Peyer's patch (tissue), 4 donors: ENCODE measurements around the gene STPG3. TPM values are rescaled to one million over a fixed set of nuclear protein-coding genes. Genes with fewer than 3 reads are reported as not detected.
A peak's percentile ranks its signal among the peaks of the same experiment; 100 is the strongest.

ENCODE experiments used
- DNase-seq, 3 donors: peaks; one replicate each; pipeline ENCODE4 v3.0.0-alpha.2; 2017 to 2019
- H3K27ac ChIP-seq, 4 donors: fragments of 200-600 bp; sonication (generic); one replicate each; pipeline ENCODE4 v1.5.1; 2016 to 2019
- H3K27me3 ChIP-seq, 2 donors: fragments of 200-600 bp; sonication (generic); one replicate each; pipeline ENCODE4 v1.5.1; 2019
- H3K36me3 ChIP-seq, 3 donors: fragments of 200-600 bp; sonication (generic); one replicate each; pipeline ENCODE4 v1.5.1; 2016 to 2019
- H3K4me1 ChIP-seq, 4 donors: fragments of 200-600 bp; sonication (generic); one replicate each; pipeline ENCODE4 v1.5.1; 2016 to 2019
- H3K4me3 ChIP-seq, 4 donors: fragments of 200-600 bp; sonication (generic); 1 replicate in 3 of 4; 2 replicates in 1 of 4; pipeline ENCODE4 v1.5.1; 2016 to 2019; ENCODE audit warnings: mild to moderate bottlenecking in 1 of 4
- H3K9me3 ChIP-seq, 4 donors: fragments of 200-600 bp; sonication (generic); one replicate each; pipeline ENCODE4 v1.5.1; 2016 to 2019; ENCODE audit warnings: mild to moderate bottlenecking in 1 of 4
- POLR2A ChIP-seq, 2 donors: fragments of 450-650 bp; IDR thresholded peaks; one replicate each; pipeline ENCODE4 v1.5.1; 2017; ENCODE audit warnings: antibody characterized with exemption in 2 of 2, mild to moderate bottlenecking in 2 of 2, moderate library complexity in 2 of 2
- total RNA-seq, 4 donors: library from RNA; depleted of rRNA; stranded (reverse); fragments of >200 nt; gene quantifications; one replicate each; pipeline ENCODE4 v1.1.0, GENCODE V29; 2016
- TF ChIP-seq, protein P1 (sequence below), 6 experiments: fragments of 450-650 bp in 4 of 6; fragments of 200-600 bp in 2 of 6; sonication (generic) in 1 of 6; IDR thresholded peaks; one replicate each; pipeline ENCODE4 v1.5.1; 2017 to 2019; ENCODE audit warnings: antibody characterized with exemption in 6 of 6, mild to moderate bottlenecking in 3 of 6, moderate library complexity in 1 of 6

Gene STPG3
- total RNA-seq = not detected

DNA sequence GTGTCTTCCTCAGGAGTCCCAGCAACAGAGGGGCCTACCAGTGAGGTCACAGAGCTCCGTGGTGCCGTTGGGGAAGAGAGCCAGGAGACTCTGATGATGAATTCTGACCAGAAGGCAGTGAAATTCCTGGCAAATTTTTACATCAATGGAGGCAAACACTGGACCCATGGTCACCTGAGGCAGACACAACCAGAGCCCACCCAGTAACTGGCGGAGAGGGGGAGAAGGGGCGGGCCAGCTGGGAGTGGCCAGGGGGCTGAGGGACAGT is at the start of gene STPG3:
Gene STPG3 (plus strand): TSS at position 93 of the 268 bp plus-strand sequence. CDS start 1 bp downstream, at position 94.
- Histone ChIP-seq H3K27ac (no peak within 1 kb of the TSS), H3K36me3 (no peaks in the 10 kb centered on the region), H3K9me3 (no peaks in the 10 kb centered on the region), H3K27me3 (no peaks in the 10 kb centered on the region), H3K4me1 (peaks cover under 1 to 19% (median 7%) of the 10 kb centered on the region in 4 donors), H3K4me3 (no peak within 1 kb of the TSS)
- no peak for DNase-seq
- TF ChIP-seq, protein P1, sequence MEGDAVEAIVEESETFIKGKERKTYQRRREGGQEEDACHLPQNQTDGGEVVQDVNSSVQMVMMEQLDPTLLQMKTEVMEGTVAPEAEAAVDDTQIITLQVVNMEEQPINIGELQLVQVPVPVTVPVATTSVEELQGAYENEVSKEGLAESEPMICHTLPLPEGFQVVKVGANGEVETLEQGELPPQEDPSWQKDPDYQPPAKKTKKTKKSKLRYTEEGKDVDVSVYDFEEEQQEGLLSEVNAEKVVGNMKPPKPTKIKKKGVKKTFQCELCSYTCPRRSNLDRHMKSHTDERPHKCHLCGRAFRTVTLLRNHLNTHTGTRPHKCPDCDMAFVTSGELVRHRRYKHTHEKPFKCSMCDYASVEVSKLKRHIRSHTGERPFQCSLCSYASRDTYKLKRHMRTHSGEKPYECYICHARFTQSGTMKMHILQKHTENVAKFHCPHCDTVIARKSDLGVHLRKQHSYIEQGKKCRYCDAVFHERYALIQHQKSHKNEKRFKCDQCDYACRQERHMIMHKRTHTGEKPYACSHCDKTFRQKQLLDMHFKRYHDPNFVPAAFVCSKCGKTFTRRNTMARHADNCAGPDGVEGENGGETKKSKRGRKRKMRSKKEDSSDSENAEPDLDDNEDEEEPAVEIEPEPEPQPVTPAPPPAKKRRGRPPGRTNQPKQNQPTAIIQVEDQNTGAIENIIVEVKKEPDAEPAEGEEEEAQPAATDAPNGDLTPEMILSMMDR (IDR thresholded peaks at IDR 0.05) = no peak
- no peak for TF ChIP-seq POLR2A (IDR thresholded peaks at IDR 0.05)

DNA sequence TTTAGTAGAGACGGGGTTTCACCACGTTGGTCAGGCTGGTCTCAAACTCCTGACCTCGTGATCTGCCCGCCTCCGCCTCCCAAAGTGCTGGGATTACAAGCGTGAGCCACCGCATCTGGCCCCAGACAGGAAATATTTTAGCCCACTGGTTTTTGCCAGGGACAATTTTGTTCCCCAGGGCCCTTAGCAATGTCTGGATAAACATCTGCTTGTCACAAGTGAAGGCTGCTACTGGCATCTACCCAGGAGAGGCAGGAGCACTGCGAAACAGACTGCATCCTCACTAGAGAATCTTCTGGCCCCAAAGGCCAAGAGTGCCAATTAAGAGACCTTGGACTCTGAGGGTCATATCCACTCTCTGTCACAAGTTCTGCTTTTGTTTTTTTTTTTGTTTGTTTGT is 48.1 kb upstream of the STPG3 start:
- Histone ChIP-seq H3K27ac (no peak overlapping the region), H3K9me3 (no peaks in the 10 kb centered on the region), H3K4me1 (peaks cover 5 to 68% (median 33%) of the 10 kb centered on the region in 4 donors), H3K36me3 (no peaks in the 10 kb centered on the region), H3K4me3 (no peak overlapping the region), H3K27me3 (no peaks in the 10 kb centered on the region)
- TF ChIP-seq POLR2A (IDR thresholded peaks at IDR 0.05) = no peak
- TF ChIP-seq, protein P1 (IDR thresholded peaks at IDR 0.05) = no peak
- DNase-seq = no peak

DNA sequence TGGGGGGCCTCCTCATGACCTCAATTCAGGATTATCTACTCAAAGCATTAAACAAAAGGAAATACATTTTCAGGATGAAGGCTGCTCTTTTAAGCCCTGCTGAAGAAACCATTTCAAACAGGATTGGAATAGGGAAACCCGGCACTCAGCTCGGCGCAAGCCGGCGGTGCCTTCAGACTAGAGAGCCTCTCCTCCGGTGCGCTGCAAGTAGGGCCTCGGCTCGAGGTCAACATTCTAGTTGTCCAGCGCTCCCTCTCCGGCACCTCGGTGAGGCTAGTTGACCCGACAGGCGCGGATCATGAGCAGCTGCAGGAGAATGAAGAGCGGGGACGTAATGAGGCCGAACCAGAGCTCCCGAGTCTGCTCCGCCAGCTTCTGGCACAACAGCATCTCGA is 46.4 kb upstream of the STPG3 start:
- DNase-seq = no peak
- Histone ChIP-seq H3K36me3 (no peaks in the 10 kb centered on the region), H3K9me3 (no peaks in the 10 kb centered on the region), H3K27ac (peak overlapping the region; percentile 87 to 98 (median 89)), H3K4me3 (peak overlapping the region; percentile 90 to 100 (median 95)), H3K27me3 (no peaks in the 10 kb centered on the region), H3K4me1 (peaks cover 5 to 50% (median 29%) of the 10 kb centered on the region in 4 donors)
- TF ChIP-seq, protein P1 (IDR thresholded peaks at IDR 0.05) = no peak
- no peak for TF ChIP-seq POLR2A (IDR thresholded peaks at IDR 0.05)

DNA sequence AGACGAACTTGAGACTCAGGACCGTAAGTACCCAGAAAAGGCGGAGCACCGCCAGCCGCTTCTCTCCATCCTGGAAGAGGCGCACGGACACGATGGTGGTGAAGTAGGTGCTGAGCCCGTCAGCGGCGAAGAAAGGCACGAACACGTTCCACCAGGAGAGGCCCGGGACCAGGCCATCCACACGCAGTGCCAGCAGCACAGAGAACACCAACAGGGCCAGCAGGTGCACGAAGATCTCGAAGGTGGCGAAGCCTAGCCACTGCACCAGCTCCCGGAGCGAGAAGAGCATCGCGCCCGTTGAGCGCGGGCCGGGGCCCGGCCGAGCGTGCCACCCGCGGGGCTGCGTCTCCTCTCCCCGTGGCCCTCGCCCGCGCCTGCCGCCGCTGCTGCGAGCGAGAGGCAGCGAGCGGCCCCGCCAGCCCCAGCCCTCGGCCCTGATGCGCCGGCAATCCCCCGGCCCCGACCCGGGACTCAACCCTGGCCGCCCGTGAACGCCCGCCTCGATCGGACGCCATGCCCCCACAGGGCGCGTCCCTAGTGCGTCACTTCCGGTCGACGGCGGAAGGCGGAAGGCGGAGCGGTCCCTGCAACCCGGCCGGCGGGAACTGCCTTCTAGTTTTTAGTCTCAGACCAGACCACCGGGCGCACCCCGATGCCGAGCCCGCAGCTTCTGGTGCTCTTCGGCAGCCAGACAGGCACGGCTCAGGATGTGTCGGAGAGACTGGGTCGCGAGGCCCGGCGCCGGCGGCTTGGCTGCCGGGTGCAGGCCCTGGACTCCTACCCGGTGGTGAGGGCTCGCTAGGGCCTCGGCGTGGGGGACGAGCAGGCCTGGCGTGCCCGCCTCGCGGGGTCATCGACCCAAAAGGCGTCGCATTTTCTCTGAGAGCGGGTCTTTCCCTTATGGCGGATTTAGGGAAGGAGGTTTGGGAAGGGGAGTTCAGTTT is 45.7 kb upstream of the STPG3 start, which contains the start of the genes NDOR1 and TMEM203:
Gene NDOR1 (plus strand): TSS at position 575 of the 944 bp plus-strand sequence. CDS start 78 bp downstream, at position 653.
Gene TMEM203 (minus strand): TSS at position 523 of the 944 bp plus-strand sequence. CDS start 234 bp downstream, at position 289.
- peak within 1 kb of the TSS; percentile 90 to 100 (median 95) for H3K4me3 ChIP-seq
- peak within 1 kb of the TSS; percentile 87 to 98 (median 89) for H3K27ac ChIP-seq
- H3K4me1 ChIP-seq = peaks cover 5 to 48% (median 28%) of the 10 kb centered on the region in 4 donors
- H3K36me3 ChIP-seq = no peaks in the 10 kb centered on the region
- DNase-seq = peak; percentile 91 to 96 (median 96)
- TF ChIP-seq POLR2A (IDR thresholded peaks at IDR 0.05) = peak; percentile 81 to 82
- TF ChIP-seq, protein P1 (IDR thresholded peaks at IDR 0.05) = peak in 1 of 6 experiments; percentile 15
- H3K27me3 ChIP-seq = no peaks in the 10 kb centered on the region
- H3K9me3 ChIP-seq = no peaks in the 10 kb centered on the region

DNA sequence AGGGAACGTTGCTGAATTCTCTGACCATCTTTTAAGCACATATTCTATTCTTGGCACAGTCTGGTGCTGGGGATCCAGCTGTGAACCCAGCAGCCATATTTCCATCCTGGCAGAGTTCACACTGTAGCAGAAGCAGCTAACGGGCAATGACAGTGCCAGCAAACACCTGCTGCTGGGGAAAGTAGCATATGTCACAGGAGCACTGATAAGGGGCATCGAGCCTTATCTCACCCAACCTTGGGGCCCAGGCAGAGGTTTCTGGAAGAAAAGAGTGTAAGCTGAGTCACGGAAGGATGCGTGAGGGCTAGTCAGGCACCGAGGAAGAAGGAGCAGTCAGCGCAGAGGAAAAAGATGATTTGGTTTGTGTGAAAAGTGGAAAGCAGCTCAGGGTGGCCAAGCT is 44.5 kb upstream of the STPG3 start:
- peaks cover 5 to 43% (median 22%) of the 10 kb centered on the region in 4 donors for H3K4me1 ChIP-seq

More for the DNA sequence above, 44.5 kb upstream of the STPG3 start:
- H3K27me3 ChIP-seq = no peaks in the 10 kb centered on the region
- no peaks in the 10 kb centered on the region for H3K36me3 ChIP-seq
- H3K9me3 ChIP-seq = no peaks in the 10 kb centered on the region
- peak overlapping the region in 3 of 4 donors; percentile 90 to 100 (median 99) for H3K4me3 ChIP-seq
- TF ChIP-seq POLR2A (IDR thresholded peaks at IDR 0.05) = no peak
- TF ChIP-seq, protein P1 (IDR thresholded peaks at IDR 0.05) = no peak
- H3K27ac ChIP-seq = no peak overlapping the region
- DNase-seq = no peak
